ENCODE measurements around the gene MBP. TPM values are rescaled to one million over a fixed set of nuclear protein-coding genes. Genes with fewer than 3 reads are reported as not detected.

Gene MBP
- total and polyA plus RNA-seq, 2 of the 4 experiments (the other 2 are of a cell fraction), result 0.72 to 0.90 TPM

GRCh38 chr18:77129150-77129551, 3.4 kb downstream of the MBP start (continued):
- no peak for TF ChIP-seq ELK1 (IDR thresholded peaks at IDR 0.05; ENCODE audit: borderline replicate concordance, low read depth, low read length)
- no peak for TF ChIP-seq FOS (IDR thresholded peaks at IDR 0.05; ENCODE audit: low read depth, low read length)
- TF ChIP-seq MAZ (IDR thresholded peaks at IDR 0.05; ENCODE audit: borderline replicate concordance, low read depth, low read length), result no peak
- no peak for TF ChIP-seq CHD1 (IDR thresholded peaks at IDR 0.05; ENCODE audit: low read depth, low read length)
- TF ChIP-seq BHLHE40 (IDR thresholded peaks at IDR 0.05; ENCODE audit: low read depth, low read length), result no peak

Data from IMR-90 (cell line).